ENCODE data around the gene P2RY2.

P2RY2 gene
- 0 reads per million in 3 donors for total RNA-seq

DNA sequence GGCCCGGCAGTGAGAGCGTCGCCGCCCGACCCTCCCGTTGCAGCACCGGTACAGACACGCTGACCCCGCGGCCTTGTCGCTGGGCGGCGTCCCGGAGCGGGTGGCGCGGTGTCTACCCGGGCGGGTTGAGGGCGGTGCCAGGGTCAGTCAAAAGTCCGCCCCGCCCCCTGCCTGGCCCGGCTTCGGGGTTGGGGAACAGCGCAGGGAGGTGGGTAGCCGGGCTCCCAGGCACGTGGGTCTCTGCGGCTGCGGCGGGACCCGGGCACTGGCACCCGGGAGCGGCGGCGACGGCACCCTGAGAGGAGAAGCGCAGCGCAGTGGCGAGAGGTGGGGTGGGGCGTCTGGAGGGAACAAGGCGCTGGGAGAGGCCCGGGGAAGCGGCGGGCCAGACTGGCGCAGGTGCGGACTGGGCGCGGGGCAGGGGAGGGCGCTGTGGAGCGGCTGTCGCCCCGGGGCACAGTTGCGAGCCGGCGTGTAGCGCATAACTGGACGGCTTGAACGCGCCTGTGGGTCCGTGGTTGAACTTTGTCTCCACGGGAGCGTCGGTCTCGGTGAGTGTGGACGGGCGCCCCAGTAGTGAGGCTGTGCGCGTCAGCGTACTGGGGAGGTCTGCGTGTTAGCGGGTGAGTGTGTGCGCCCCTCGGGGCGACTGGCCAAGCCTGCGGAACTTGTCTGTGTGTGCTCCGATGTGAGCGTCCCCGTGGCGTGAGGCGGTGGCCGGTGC is at the start of gene P2RY2:
Gene P2RY2 (plus strand): TSS at position 176 of the 724 bp plus-strand sequence. CDS start 15,879 bp downstream, outside the sequence.
- Histone ChIP-seq H3K27ac (ENCODE audit: insufficient read depth, low read length, poor library complexity, severe bottlenecking) (no peak within 1 kb of the TSS), H3K27me3 (replicated peaks; ENCODE audit: control insufficient read depth, insufficient read depth, low read length, poor library complexity, severe bottlenecking) (peaks cover 9% of the 10 kb centered on the region), H3K4me3 (ENCODE audit: insufficient read depth, low read depth, low read length, poor library complexity, severe bottlenecking) (peak within 1 kb of the TSS; percentile 41), H3K9me3 (ENCODE audit: control insufficient read depth, low read length) (no peaks in the 10 kb centered on the region), H3K4me1 (ENCODE audit: control insufficient read depth, insufficient read depth, low read length, poor library complexity, severe bottlenecking) (no peaks in the 10 kb centered on the region), H3K36me3 (ENCODE audit: control insufficient read depth, insufficient read depth, low read length) (no peaks in the 10 kb centered on the region)
- DNase-seq, result no peak

DNA sequence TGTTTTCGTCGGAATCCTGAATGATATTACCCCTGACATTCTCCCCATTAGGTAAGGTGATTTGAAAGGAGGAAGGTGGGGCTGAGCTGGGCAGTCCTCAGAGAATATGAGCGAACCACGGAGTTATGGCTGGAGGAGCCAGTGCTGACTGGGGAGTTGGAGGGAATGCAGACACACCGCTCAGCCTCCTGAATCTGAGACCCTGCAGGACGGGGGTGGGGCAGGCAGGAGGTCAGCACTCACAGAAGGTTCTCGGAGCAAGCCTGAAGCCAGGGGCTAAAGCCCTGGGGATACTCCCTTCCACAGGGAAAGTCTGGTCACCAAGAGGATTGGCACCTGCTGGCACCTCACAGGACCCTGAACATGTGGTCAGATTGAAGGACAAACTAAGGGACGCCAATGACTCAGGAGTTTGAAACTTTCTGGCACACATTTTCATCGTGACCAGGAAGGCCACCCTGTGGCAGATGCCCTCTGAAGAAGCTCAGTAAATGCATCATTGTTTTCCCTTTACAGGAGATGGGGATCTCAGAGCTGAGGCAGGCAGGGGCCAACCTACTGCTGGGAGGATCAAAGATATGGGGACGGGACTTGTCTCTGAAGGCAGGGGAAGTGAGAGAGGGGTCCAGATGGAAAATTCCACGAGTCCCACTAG is 49.0 kb upstream of the P2RY2 start:
- no peaks in the 10 kb centered on the region for H3K9me3 ChIP-seq (ENCODE audit: control insufficient read depth, low read length)
- H3K4me1 ChIP-seq (ENCODE audit: control insufficient read depth, insufficient read depth, low read length, poor library complexity, severe bottlenecking), result no peaks in the 10 kb centered on the region
- DNase-seq, result no peak
- H3K4me3 ChIP-seq (ENCODE audit: insufficient read depth, low read depth, low read length, poor library complexity, severe bottlenecking), result no peak overlapping the region
- H3K27me3 ChIP-seq (replicated peaks; ENCODE audit: control insufficient read depth, insufficient read depth, low read length, poor library complexity, severe bottlenecking), result no peaks in the 10 kb centered on the region
- H3K36me3 ChIP-seq (ENCODE audit: control insufficient read depth, insufficient read depth, low read length), result no peaks in the 10 kb centered on the region
- no peak overlapping the region for H3K27ac ChIP-seq (ENCODE audit: insufficient read depth, low read length, poor library complexity, severe bottlenecking)

DNA sequence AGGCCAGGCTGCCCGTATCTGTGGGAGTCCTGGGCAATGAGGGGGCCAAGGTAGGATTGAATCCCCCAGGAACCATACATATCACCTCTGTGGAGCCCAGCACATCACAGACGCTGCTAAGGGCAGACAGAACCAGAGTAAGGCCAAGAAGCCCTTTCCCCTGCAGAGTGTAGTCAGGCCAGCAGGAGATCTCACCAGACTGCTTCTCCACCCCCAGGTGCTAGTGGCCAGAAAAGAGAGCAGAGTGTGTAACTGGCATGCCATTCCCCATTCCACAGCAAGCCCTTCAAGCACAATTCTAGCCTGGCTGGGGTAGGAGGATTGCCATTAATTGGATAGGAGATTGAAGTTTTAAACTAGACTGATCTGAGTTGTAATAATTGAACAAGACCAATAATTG is 47.9 kb upstream of the P2RY2 start:
- DNase-seq, result no peak
- no peaks in the 10 kb centered on the region for H3K4me1 ChIP-seq (ENCODE audit: control insufficient read depth, insufficient read depth, low read length, poor library complexity, severe bottlenecking)
- H3K4me3 ChIP-seq (ENCODE audit: insufficient read depth, low read depth, low read length, poor library complexity, severe bottlenecking), result no peak overlapping the region
- no peak overlapping the region for H3K27ac ChIP-seq (ENCODE audit: insufficient read depth, low read length, poor library complexity, severe bottlenecking)
- no peaks in the 10 kb centered on the region for H3K36me3 ChIP-seq (ENCODE audit: control insufficient read depth, insufficient read depth, low read length)
- no peaks in the 10 kb centered on the region for H3K27me3 ChIP-seq (replicated peaks; ENCODE audit: control insufficient read depth, insufficient read depth, low read length, poor library complexity, severe bottlenecking)
- no peaks in the 10 kb centered on the region for H3K9me3 ChIP-seq (ENCODE audit: control insufficient read depth, low read length)

DNA sequence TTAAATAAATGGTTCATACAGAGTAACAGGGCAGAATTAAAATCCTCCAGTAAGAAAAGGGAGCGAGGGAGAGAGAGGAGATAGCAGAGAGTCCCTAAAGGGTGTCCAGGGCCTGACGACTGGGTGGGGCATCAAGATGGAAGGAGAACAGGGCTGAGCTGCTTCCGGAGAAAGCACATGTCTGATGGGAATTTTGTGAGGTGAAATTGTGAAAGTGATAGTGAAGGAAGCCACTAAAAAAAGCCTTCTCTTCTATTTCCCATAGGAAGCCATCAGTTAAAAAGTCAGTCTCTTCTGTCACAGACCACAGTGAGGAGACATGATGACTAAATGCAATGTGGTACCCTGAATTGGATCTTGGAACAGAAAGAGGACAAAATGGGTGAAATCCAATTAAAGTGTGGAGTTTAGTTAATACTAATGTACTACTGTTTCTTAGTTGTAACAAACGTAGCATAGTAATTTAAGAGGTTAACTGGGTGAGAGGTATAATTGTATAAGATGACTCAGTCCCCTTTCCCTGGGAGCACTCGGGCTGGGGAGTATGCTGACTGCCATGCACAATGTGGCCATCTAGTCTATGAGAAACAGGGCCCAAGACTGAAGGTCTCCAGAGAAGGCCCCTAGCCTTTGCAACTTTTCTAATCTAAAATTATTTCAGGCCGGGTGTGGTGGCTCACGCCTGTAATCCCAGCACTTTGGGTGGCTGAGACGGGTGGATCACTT is 46.5 kb upstream of the P2RY2 start:
- Histone ChIP-seq H3K4me1 (ENCODE audit: control insufficient read depth, insufficient read depth, low read length, poor library complexity, severe bottlenecking) (no peaks in the 10 kb centered on the region), H3K27ac (ENCODE audit: insufficient read depth, low read length, poor library complexity, severe bottlenecking) (no peak overlapping the region), H3K4me3 (ENCODE audit: insufficient read depth, low read depth, low read length, poor library complexity, severe bottlenecking) (no peak overlapping the region), H3K36me3 (ENCODE audit: control insufficient read depth, insufficient read depth, low read length) (no peaks in the 10 kb centered on the region), H3K27me3 (replicated peaks; ENCODE audit: control insufficient read depth, insufficient read depth, low read length, poor library complexity, severe bottlenecking) (no peaks in the 10 kb centered on the region), H3K9me3 (ENCODE audit: control insufficient read depth, low read length) (no peaks in the 10 kb centered on the region)
- no peak for DNase-seq

DNA sequence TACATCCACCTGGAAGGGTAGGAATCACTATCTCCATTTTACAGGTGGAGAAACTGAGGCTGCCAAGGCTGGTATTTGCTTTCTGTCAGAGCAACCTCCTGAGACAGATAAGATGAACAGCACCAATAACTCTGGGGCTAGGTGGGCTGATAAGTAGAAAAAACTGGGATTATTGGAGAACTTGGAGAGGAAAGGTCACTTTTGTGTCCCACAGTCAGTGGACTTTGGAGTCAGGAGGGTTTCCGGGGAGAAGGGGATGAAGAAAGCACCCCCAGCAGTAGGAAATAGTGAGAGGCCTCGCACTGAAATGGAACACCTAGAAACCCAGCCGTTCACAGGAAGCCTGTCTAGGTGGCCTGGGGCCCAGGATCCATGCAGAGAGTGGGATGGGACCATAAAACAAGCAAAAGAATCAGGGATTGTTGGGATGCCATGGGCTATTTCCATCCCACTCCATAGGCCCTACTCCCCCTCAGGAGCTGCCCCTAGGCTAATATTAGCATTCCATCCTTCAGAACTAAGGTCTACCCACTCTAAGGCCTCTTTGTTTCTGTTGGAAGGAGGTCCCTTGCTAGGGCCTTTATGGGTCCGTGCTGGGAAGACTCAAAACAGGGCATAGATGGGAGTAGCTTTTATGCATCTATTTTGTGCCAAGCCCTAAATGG is 45.0 kb upstream of the P2RY2 start:
- no peaks in the 10 kb centered on the region for H3K27me3 ChIP-seq (replicated peaks; ENCODE audit: control insufficient read depth, insufficient read depth, low read length, poor library complexity, severe bottlenecking)
- no peak for DNase-seq
- no peaks in the 10 kb centered on the region for H3K4me1 ChIP-seq (ENCODE audit: control insufficient read depth, insufficient read depth, low read length, poor library complexity, severe bottlenecking)
- no peak overlapping the region for H3K4me3 ChIP-seq (ENCODE audit: insufficient read depth, low read depth, low read length, poor library complexity, severe bottlenecking)
- no peak overlapping the region for H3K27ac ChIP-seq (ENCODE audit: insufficient read depth, low read length, poor library complexity, severe bottlenecking)
- no peaks in the 10 kb centered on the region for H3K9me3 ChIP-seq (ENCODE audit: control insufficient read depth, low read length)
- H3K36me3 ChIP-seq (ENCODE audit: control insufficient read depth, insufficient read depth, low read length), result no peaks in the 10 kb centered on the region

DNA sequence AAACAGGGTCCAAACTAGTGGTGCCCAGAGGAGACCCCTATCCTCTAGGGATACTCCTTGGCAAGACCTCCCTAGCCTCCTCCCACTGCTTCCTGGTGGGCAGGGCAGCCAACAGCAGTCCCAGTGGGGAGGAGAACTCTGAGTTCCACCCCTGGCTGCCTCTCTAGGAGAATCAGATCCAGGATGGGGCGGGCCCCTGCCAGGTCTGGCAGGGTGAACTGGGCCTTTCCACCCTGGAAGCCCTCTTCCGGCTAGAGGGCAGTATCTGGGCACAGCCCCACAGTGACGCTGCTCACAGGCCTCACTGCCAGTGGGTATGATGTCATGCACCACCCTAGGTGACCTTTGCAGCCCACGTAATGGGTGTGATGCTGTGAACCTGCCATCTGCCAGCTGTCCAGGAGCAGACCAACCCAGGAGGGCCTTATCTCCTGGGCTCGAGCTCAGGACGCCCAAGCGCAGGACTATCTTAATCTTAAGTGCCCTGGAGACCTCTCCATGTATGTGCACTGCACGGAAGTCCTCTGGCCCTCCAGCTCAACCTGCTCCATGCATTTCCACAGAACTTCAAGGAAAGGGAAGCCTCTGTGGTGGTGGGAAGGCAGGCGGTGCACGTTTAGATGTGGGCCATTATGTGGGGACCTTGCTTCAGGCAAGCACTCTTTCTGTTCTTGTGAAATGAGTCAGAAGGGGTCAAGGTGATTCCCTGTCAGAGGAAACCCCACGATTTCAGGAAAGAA is 44.2 kb upstream of the P2RY2 start:
- Histone ChIP-seq H3K4me3 (ENCODE audit: insufficient read depth, low read depth, low read length, poor library complexity, severe bottlenecking) (no peak overlapping the region), H3K27me3 (replicated peaks; ENCODE audit: control insufficient read depth, insufficient read depth, low read length, poor library complexity, severe bottlenecking) (no peaks in the 10 kb centered on the region), H3K4me1 (ENCODE audit: control insufficient read depth, insufficient read depth, low read length, poor library complexity, severe bottlenecking) (no peaks in the 10 kb centered on the region), H3K27ac (ENCODE audit: insufficient read depth, low read length, poor library complexity, severe bottlenecking) (no peak overlapping the region), H3K9me3 (ENCODE audit: control insufficient read depth, low read length) (no peaks in the 10 kb centered on the region), H3K36me3 (ENCODE audit: control insufficient read depth, insufficient read depth, low read length) (no peaks in the 10 kb centered on the region)
- no peak for DNase-seq

DNA sequence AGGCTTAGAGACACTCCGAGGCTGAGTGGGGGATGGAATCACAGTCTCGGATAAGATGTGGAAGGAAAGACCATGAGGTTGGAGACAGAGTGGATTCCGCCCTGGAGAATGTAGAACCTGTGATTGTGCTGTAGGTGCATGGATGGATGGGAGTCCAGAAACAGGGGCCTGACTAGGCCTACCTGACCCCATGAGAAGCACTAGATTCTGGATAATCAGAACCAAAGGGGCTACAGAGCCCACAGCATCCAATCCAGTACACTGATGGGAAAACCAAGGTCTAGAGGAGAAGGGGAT is 43.6 kb upstream of the P2RY2 start:
- Histone ChIP-seq H3K27me3 (replicated peaks; ENCODE audit: control insufficient read depth, insufficient read depth, low read length, poor library complexity, severe bottlenecking) (no peaks in the 10 kb centered on the region), H3K27ac (ENCODE audit: insufficient read depth, low read length, poor library complexity, severe bottlenecking) (no peak overlapping the region), H3K9me3 (ENCODE audit: control insufficient read depth, low read length) (no peaks in the 10 kb centered on the region), H3K36me3 (ENCODE audit: control insufficient read depth, insufficient read depth, low read length) (no peaks in the 10 kb centered on the region), H3K4me3 (ENCODE audit: insufficient read depth, low read depth, low read length, poor library complexity, severe bottlenecking) (no peak overlapping the region), H3K4me1 (ENCODE audit: control insufficient read depth, insufficient read depth, low read length, poor library complexity, severe bottlenecking) (no peaks in the 10 kb centered on the region)
- no peak for DNase-seq

DNA sequence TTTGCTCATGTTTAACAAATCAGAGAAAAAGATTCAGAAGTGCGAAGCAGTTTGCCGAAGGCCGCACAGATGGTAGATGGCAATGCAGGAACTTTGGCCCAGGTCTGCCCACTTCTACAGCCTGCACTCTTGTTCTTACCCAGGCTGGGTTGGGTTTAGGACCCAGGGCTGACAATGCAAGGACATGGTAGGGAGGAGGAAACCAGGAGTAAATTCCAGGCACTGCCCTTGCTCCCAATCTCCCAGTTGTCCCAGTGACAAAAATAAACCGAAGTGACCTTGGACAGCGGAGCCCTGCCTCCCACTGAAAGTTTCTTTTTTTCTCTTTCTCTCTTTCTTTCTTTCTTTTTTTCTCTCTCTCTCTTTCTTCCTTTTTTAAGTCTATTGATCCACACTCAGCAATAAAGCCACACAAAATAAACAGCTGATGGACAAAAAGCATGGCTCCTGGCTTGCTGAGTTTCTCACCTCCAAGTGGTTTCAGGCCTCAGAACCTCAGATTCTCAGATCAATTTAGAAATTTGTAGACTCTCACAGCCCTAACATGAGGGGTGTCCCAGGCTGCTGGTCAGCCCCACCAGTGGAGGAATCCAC is 42.4 kb upstream of the P2RY2 start:
- no peaks in the 10 kb centered on the region for H3K9me3 ChIP-seq (ENCODE audit: control insufficient read depth, low read length)
- no peak overlapping the region for H3K27ac ChIP-seq (ENCODE audit: insufficient read depth, low read length, poor library complexity, severe bottlenecking)

DNA sequence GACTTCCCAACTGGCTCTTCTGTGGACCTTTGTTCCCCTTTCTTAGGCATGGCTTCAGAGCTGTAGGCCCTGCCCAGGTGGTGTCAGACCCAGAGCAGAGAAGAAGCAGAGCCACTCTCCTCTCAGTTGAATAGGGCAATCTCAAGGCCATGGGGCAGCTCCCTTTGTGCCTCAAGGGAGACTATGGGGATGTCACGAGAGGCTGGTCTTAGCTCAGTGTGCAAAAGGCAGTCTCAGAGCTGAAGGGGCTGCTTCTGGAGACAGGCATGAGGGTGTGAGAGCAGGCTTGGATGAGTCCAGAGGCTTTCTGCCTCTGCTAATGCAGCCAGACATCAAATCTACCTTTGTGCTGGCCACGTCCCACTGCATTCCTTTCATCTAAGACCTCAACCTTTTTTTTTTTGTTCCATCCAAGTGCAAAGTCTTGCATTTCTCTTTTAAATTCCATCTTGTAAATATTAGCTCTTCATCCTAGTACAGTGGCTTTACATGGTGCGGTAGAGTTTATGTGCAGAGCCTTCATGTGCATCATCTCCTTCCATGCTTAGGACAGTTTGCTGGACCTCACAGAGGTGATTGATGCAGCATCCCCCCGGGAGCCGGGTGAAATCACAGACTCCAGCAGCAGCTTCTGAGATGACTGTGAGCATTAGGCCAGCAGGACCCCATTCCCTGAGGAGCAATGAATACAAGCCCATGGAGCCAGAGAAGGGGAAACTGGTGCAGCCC is 41.8 kb upstream of the P2RY2 start:
- no peaks in the 10 kb centered on the region for H3K27me3 ChIP-seq (replicated peaks; ENCODE audit: control insufficient read depth, insufficient read depth, low read length, poor library complexity, severe bottlenecking)
- H3K27ac ChIP-seq (ENCODE audit: insufficient read depth, low read length, poor library complexity, severe bottlenecking), result no peak overlapping the region
- H3K36me3 ChIP-seq (ENCODE audit: control insufficient read depth, insufficient read depth, low read length), result no peaks in the 10 kb centered on the region
- no peak overlapping the region for H3K4me3 ChIP-seq (ENCODE audit: insufficient read depth, low read depth, low read length, poor library complexity, severe bottlenecking)
- no peak for DNase-seq
- no peaks in the 10 kb centered on the region for H3K4me1 ChIP-seq (ENCODE audit: control insufficient read depth, insufficient read depth, low read length, poor library complexity, severe bottlenecking)
- H3K9me3 ChIP-seq (ENCODE audit: control insufficient read depth, low read length), result no peaks in the 10 kb centered on the region

More for the DNA sequence above, 42.4 kb upstream of the P2RY2 start:
- Histone ChIP-seq H3K4me3 (ENCODE audit: insufficient read depth, low read depth, low read length, poor library complexity, severe bottlenecking) (no peak overlapping the region), H3K36me3 (ENCODE audit: control insufficient read depth, insufficient read depth, low read length) (no peaks in the 10 kb centered on the region), H3K4me1 (ENCODE audit: control insufficient read depth, insufficient read depth, low read length, poor library complexity, severe bottlenecking) (no peaks in the 10 kb centered on the region), H3K27me3 (replicated peaks; ENCODE audit: control insufficient read depth, insufficient read depth, low read length, poor library complexity, severe bottlenecking) (no peaks in the 10 kb centered on the region)
- DNase-seq, result no peak
